ENCODE measurements around the gene TLK1. TPM values are rescaled to one million over a fixed set of nuclear protein-coding genes. Genes with fewer than 3 reads are reported as not detected.

The TLK1 gene
- total and polyA plus RNA-seq, 2 experiments from 2014 or later, result 41.2 to 45.0 TPM

GRCh38 chr2:171149171-171149938 lies 11.3 kb downstream of the TLK1 start (continued):
- TF ChIP-seq ZNF462 (CRISPR knock-in tag; IDR thresholded peaks at IDR 0.05) (no peak), POLR2AphosphoS5 (IDR thresholded peaks at IDR 0.05; ENCODE audit: low read depth) (no peak), CREB1 (CRISPR knock-in tag; IDR thresholded peaks at IDR 0.05; ENCODE audit: low read depth) (no peak), ZNF114 (CRISPR knock-in tag; IDR thresholded peaks at IDR 0.05) (no peak), JUNB (IDR thresholded peaks at IDR 0.05; ENCODE audit: unreplicated experiment) (no peak), EZH2phosphoT487 (IDR thresholded peaks at IDR 0.05; ENCODE audit: unreplicated experiment) (no peak), CTCF (conservative IDR thresholded peaks at IDR 0.05; ENCODE audit: low read depth in 2 of 2) (no peak), EZH2 (IDR thresholded peaks at IDR 0.05; ENCODE audit: low read depth, unreplicated experiment) (no peak)
